ENCODE data around the gene CPXM2. TPM values are rescaled to one million over a fixed set of nuclear protein-coding genes. Genes with fewer than 3 reads are reported as not detected.

The CPXM2 gene
- total and polyA plus RNA-seq, 9 of the 15 experiments (the other 6 are each of a cell fraction or from before 2014, with no cell fraction given) = not detected

GRCh38 chr10:123882681-123883445, 8.7 kb downstream of the CPXM2 start (continued):
- TF ChIP-seq NKRF (IDR thresholded peaks at IDR 0.05; ENCODE audit: borderline replicate concordance) (no peak), NFE2 (IDR thresholded peaks at IDR 0.05; ENCODE audit: low read depth) (no peak), TSC22D4 (tag; IDR thresholded peaks at IDR 0.05) (no peak), OTX1 (CRISPR knock-in tag; IDR thresholded peaks at IDR 0.05) (no peak), E2F3 (CRISPR knock-in tag; IDR thresholded peaks at IDR 0.05) (no peak), C11orf30 (IDR thresholded peaks at IDR 0.05; ENCODE audit: low read depth) (no peak), MCM3 (IDR thresholded peaks at IDR 0.05) (no peak), RBM25 (IDR thresholded peaks at IDR 0.05; ENCODE audit: low read depth, low read length, severe bottlenecking) (no peak), SETDB1 (IDR thresholded peaks at IDR 0.05; ENCODE audit: low read length) (no peak), TOE1 (IDR thresholded peaks at IDR 0.05; ENCODE audit: borderline replicate concordance) (no peak), TOE1 (CRISPR knock-in tag; IDR thresholded peaks at IDR 0.05; ENCODE audit: borderline replicate concordance, low read depth) (no peak), HDAC3 (IDR thresholded peaks at IDR 0.05; ENCODE audit: borderline replicate concordance, partially characterized antibody) (no peak), ZBTB8A (IDR thresholded peaks at IDR 0.05; ENCODE audit: partially characterized antibody) (no peak), CHD4 (IDR thresholded peaks at IDR 0.05; ENCODE audit: insufficient read depth, insufficient replicate concordance, low read depth, low read length, poor library complexity, severe bottlenecking) (no peak), FOXJ2 (tag; IDR thresholded peaks at IDR 0.05) (no peak), ZNF354B (CRISPR knock-in tag; IDR thresholded peaks at IDR 0.05) (no peak)
- TF ChIP-seq, protein P1, sequence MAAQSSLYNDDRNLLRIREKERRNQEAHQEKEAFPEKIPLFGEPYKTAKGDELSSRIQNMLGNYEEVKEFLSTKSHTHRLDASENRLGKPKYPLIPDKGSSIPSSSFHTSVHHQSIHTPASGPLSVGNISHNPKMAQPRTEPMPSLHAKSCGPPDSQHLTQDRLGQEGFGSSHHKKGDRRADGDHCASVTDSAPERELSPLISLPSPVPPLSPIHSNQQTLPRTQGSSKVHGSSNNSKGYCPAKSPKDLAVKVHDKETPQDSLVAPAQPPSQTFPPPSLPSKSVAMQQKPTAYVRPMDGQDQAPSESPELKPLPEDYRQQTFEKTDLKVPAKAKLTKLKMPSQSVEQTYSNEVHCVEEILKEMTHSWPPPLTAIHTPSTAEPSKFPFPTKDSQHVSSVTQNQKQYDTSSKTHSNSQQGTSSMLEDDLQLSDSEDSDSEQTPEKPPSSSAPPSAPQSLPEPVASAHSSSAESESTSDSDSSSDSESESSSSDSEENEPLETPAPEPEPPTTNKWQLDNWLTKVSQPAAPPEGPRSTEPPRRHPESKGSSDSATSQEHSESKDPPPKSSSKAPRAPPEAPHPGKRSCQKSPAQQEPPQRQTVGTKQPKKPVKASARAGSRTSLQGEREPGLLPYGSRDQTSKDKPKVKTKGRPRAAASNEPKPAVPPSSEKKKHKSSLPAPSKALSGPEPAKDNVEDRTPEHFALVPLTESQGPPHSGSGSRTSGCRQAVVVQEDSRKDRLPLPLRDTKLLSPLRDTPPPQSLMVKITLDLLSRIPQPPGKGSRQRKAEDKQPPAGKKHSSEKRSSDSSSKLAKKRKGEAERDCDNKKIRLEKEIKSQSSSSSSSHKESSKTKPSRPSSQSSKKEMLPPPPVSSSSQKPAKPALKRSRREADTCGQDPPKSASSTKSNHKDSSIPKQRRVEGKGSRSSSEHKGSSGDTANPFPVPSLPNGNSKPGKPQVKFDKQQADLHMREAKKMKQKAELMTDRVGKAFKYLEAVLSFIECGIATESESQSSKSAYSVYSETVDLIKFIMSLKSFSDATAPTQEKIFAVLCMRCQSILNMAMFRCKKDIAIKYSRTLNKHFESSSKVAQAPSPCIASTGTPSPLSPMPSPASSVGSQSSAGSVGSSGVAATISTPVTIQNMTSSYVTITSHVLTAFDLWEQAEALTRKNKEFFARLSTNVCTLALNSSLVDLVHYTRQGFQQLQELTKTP (IDR thresholded peaks at IDR 0.05; ENCODE audit: low read depth in 1 of 2, partially characterized antibody in 2 of 2) = no peak

Measured in K562 (cell line).